Suprapubic skin (tissue), 4 donors: Measurements from ENCODE around the gene RNF223.

Experiments used
- POLR2A ChIP-seq, 2 donors: fragments of 450-650 bp; IDR thresholded peaks; one replicate each; pipeline ENCODE4 v1.6.1; 2017; ENCODE audit warnings: antibody characterized with exemption in 2 of 2, mild to moderate bottlenecking in 2 of 2, moderate library complexity in 2 of 2
- POLR2AphosphoS5 ChIP-seq, 3 donors: sonication (generic); formaldehyde crosslinking; IDR thresholded peaks; one replicate each; pipeline ENCODE4 v1.6.1; 2017; ENCODE audit warnings: antibody characterized with exemption in 3 of 3

DNA sequence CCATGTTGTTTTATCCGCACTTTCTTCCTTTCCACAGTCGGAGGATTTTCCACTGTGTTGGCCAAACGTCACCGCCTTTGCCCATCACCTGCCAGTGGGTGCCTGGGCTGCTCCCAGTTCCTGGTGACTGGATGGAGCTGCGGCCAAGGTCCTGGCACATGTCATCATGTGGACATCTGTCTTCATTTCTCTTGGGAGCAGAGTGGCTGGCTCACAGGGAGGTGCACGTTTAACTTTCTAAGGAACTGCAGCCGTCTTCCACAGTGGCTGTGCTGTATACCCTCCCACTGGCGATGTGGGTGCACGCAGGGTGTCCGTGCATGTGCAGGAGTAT is 19.5 kb upstream of the RNF223 start:
- TF ChIP-seq POLR2A (IDR thresholded peaks at IDR 0.05) (no peak), POLR2AphosphoS5 (IDR thresholded peaks at IDR 0.05) (no peak)
